ENCODE measurements around the gene CDPF1. TPM values are rescaled to one million over a fixed set of nuclear protein-coding genes. Genes with fewer than 3 reads are reported as not detected.

CDPF1 gene
- total RNA-seq, 2 experiments from 2014 or later = 15.4 to 17.4 TPM

DNA sequence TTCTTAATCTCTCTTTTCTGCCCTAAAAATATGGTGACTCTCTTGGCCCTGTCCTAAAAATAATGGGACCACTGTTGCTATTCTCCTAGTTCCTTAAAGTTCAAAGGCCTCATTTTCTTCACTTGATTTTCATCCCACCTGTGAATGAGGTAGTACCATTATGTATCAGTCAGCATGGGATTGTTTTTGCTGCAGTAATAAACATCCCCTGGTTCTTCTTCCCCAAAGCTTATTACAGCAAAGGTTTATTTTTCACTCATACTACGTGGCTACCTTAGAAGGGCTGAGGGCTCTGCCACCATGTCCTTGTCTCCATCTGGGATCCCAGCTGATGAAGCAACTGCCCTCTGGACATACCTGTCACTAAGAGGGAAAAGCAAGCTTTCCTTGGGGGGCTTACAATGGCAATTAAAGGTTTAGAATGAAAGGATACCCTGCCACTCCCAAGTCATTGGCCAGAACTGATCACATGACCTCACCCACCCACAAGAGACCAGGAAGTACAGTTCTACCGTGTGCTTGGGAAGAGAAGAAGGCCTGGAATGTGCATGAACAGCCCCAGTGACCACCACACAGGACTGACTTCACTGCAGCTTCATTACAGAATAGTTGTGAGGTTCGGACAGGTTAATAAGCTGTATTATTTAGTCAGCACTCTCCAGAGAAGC is 25.5 kb upstream of the CDPF1 start:
- H3K79me2 ChIP-seq (ENCODE audit: insufficient read depth, low read depth, low read length) = no peaks in the 10 kb centered on the region
- H3K4me1 ChIP-seq (ENCODE audit: insufficient read depth, low read length, poor library complexity, severe bottlenecking) = no peaks in the 10 kb centered on the region
- no peaks in the 10 kb centered on the region for H3K9me2 ChIP-seq (ENCODE audit: insufficient read depth, low read length)
- no peak overlapping the region for H3K4me3 ChIP-seq (ENCODE audit: low read depth, low read length, poor library complexity, severe bottlenecking)
- H3K9me3 ChIP-seq (ENCODE audit: low read length) = peaks cover 4% of the 10 kb centered on the region; the same call in 1 of the 2 replicates
- no peaks in the 10 kb centered on the region; the same call in 1 of the 2 replicates for H3K36me3 ChIP-seq (ENCODE audit: insufficient read depth, low read length)
- TF ChIP-seq, protein P1, sequence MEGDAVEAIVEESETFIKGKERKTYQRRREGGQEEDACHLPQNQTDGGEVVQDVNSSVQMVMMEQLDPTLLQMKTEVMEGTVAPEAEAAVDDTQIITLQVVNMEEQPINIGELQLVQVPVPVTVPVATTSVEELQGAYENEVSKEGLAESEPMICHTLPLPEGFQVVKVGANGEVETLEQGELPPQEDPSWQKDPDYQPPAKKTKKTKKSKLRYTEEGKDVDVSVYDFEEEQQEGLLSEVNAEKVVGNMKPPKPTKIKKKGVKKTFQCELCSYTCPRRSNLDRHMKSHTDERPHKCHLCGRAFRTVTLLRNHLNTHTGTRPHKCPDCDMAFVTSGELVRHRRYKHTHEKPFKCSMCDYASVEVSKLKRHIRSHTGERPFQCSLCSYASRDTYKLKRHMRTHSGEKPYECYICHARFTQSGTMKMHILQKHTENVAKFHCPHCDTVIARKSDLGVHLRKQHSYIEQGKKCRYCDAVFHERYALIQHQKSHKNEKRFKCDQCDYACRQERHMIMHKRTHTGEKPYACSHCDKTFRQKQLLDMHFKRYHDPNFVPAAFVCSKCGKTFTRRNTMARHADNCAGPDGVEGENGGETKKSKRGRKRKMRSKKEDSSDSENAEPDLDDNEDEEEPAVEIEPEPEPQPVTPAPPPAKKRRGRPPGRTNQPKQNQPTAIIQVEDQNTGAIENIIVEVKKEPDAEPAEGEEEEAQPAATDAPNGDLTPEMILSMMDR (conservative IDR thresholded peaks at IDR 0.05; ENCODE audit: low read length) = no peak
- H2AFZ ChIP-seq (ENCODE audit: low read length) = peak overlapping the region; percentile 93
- H3K27ac ChIP-seq (ENCODE audit: low read depth, low read length, poor library complexity, severe bottlenecking) = no peak overlapping the region
- intact Hi-C loops (cut with micrococcal nuclease; ENCODE audit: unreplicated experiment) = no loop called here
- POLR2A ChIA-PET = interaction anchor here (0.6 to 1.0 kb wide), 2 partner anchors 16 to 23 kb away, joined by 3 read pairs; no protein-coding TSS in a partner anchor
- peak; percentile 30 for DNase-seq (ENCODE audit: low spot score)
- H4K20me1 ChIP-seq (ENCODE audit: insufficient read depth, low read length) = no peaks in the 10 kb centered on the region
- CTCF ChIA-PET (ENCODE audit: unreplicated experiment) = interaction anchor here (1.5 kb wide), 1 partner anchor 13 kb away, joined by 4 read pairs; no protein-coding TSS in a partner anchor
- H3K4me2 ChIP-seq (ENCODE audit: low read length) = peak overlapping the region; percentile 24; the same call in 1 of the 2 replicates
- no TSS peak for BruUV-seq (replicated peaks)

DNA sequence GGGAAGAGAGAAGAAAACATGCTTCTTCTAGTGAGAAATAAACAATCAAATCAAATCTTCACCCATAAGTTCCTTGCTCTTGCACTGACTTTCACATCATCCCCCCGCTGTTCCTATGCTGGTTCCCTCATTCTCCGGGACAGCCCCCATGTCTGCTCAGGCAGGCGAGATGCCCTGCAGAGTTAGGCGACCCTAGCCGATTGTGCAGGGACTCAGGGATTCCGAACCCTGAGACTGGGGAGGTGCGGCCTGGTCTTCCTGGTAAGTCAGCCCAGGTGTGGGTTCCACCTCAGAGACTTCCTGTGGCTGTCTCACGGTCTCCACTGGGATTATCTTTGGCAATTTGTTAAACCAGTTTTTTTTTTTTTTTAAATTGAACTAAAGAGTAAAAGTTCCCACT is 24.3 kb upstream of the CDPF1 start:
- H3K27ac ChIP-seq (ENCODE audit: low read depth, low read length, poor library complexity, severe bottlenecking) = no peak overlapping the region
- H4K20me1 ChIP-seq (ENCODE audit: insufficient read depth, low read length) = no peaks in the 10 kb centered on the region
- peaks cover 4% of the 10 kb centered on the region; the same call in 1 of the 2 replicates for H3K9me3 ChIP-seq (ENCODE audit: low read length)
- POLR2A ChIA-PET = no interaction called here
- CTCF ChIA-PET (ENCODE audit: unreplicated experiment) = no interaction called here
- H3K36me3 ChIP-seq (ENCODE audit: insufficient read depth, low read length) = no peaks in the 10 kb centered on the region; the same call in 1 of the 2 replicates
- H3K79me2 ChIP-seq (ENCODE audit: insufficient read depth, low read depth, low read length) = no peaks in the 10 kb centered on the region
- H2AFZ ChIP-seq (ENCODE audit: low read length) = no peak overlapping the region
- no peaks in the 10 kb centered on the region for H3K9me2 ChIP-seq (ENCODE audit: insufficient read depth, low read length)
- H3K4me1 ChIP-seq (ENCODE audit: insufficient read depth, low read length, poor library complexity, severe bottlenecking) = no peaks in the 10 kb centered on the region
- no TSS peak for BruUV-seq (replicated peaks)
- intact Hi-C loops (cut with micrococcal nuclease; ENCODE audit: unreplicated experiment) = no loop called here
- no peak for DNase-seq (ENCODE audit: low spot score)
- no peak overlapping the region for H3K4me2 ChIP-seq (ENCODE audit: low read length)
- no peak overlapping the region for H3K4me3 ChIP-seq (ENCODE audit: low read depth, low read length, poor library complexity, severe bottlenecking)
- TF ChIP-seq, protein P1 (conservative IDR thresholded peaks at IDR 0.05; ENCODE audit: low read length) = no peak
- TF ChIP-seq EZH2phosphoT487 (IDR thresholded peaks at IDR 0.05; ENCODE audit: borderline replicate concordance, low read depth, low read length) = no peak

DNA sequence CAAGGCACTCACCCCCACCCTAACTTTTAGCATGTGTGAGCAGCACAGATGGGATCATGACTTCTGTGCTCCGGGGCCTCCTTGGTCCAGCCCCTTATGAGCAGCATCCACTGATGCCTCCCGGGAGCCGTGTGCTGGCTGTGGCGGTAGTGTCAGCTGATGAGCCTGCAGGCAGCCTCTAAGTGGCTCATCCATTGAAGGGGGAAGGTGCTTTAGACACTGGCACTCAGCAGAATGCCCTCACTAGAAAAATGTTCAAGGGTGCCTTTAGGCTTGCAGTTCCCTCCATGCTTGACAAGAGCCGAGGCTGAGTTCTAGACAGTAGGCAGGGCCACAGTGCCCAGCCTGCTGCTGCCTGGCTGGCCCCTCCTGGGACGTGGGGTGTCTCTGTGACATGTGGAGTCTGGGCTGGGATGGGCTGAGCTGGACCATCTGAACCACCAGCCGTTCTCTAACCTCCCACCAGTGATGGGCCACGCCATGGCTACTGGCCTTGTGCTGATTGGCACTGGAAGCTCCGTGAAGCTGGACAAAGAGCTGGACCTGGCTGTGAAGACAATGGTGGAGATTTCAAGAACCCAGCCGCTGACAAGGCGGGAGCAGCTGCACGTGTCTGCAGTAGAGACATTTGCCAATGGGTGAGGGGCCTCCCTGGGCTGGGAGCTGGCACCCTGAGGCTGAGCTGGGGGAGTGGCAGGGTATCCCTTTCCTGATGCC is 23.5 kb upstream of the CDPF1 start:
- H3K27ac ChIP-seq (ENCODE audit: low read depth, low read length, poor library complexity, severe bottlenecking) = no peak overlapping the region
- no peaks in the 10 kb centered on the region for H3K4me1 ChIP-seq (ENCODE audit: insufficient read depth, low read length, poor library complexity, severe bottlenecking)
- no peak for DNase-seq (ENCODE audit: low spot score)
- H4K20me1 ChIP-seq (ENCODE audit: insufficient read depth, low read length) = no peaks in the 10 kb centered on the region
- no peaks in the 10 kb centered on the region; the same call in 1 of the 2 replicates for H3K36me3 ChIP-seq (ENCODE audit: insufficient read depth, low read length)
- intact Hi-C loops (cut with micrococcal nuclease; ENCODE audit: unreplicated experiment) = no loop called here
- H3K4me3 ChIP-seq (ENCODE audit: low read depth, low read length, poor library complexity, severe bottlenecking) = no peak overlapping the region
- peaks cover 4% of the 10 kb centered on the region; the same call in 1 of the 2 replicates for H3K9me3 ChIP-seq (ENCODE audit: low read length)
- no peaks in the 10 kb centered on the region for H3K79me2 ChIP-seq (ENCODE audit: insufficient read depth, low read depth, low read length)
- TF ChIP-seq EZH2phosphoT487 (IDR thresholded peaks at IDR 0.05; ENCODE audit: borderline replicate concordance, low read depth, low read length) = no peak
- TF ChIP-seq, protein P1 (conservative IDR thresholded peaks at IDR 0.05; ENCODE audit: low read length) = no peak
- H2AFZ ChIP-seq (ENCODE audit: low read length) = no peak overlapping the region
- no TSS peak for BruUV-seq (replicated peaks)
- no peaks in the 10 kb centered on the region for H3K9me2 ChIP-seq (ENCODE audit: insufficient read depth, low read length)
- ChIA-PET CTCF (ENCODE audit: unreplicated experiment) (no interaction called here), POLR2A (no interaction called here)
- H3K4me2 ChIP-seq (ENCODE audit: low read length) = no peak overlapping the region

All from OCI-LY7 (cell line).